8988T (cell line): Measurements from ENCODE around the gene ESRRA.

Source experiments
- DNase-seq: peaks from one replicate; pipeline ENCODE4 v3.0.0; 2011

Gene ESRRA

DNA sequence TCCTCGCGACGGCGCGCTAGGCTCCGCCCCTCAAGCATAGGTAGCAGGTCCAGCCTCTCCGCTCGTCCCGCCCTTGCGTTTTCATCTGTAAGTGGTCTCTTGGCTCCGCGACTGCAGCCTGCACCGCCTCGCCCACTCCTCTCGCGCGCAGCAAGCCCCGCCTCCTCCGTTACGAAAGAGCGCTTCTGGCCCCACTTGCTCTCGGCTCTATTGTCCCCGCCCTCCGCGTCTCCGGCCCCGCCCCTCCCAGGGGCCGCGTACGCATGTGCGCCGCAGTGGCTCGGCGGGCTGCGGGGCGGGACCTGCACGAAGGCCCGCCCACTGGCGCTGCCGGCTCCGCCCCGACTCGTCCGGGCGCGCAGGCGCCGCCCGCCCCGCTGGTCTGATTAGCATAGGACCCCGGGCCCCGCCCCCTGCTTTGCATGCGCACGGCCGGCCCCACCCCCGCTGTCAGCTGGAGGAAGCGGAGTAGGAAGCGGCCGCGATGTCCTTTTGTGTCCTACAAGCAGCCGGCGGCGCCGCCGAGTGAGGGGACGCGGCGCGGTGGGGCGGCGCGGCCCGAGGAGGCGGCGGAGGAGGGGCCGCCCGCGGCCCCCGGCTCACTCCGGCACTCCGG, at the start of gene ESRRA:
ESRRA (plus strand) TSS at position 450 of the 616 bp plus-strand sequence. CDS start 1,656 bp downstream, outside the sequence.
- peak; percentile 97 for DNase-seq

DNA sequence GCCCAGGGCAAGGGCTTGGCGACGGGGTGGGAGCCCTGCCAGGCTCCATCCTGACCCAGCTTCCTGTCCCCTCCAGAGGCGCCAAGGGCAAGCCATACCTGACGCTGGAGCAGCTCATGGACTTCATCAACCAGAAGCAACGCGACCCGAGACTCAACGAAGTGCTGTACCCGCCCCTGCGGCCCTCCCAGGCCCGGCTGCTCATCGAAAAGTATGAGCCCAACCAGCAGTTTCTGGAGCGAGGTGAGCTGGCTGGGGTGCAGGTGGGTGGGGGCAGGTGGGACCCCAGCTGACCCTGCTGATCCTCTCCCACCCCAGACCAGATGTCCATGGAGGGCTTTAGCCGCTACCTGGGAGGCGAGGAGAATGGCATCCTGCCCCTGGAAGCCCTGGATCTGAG, 49.0 kb upstream of the ESRRA start:
- no peak for DNase-seq

GRCh38 chr11:64258356-64258755, 47.0 kb upstream of the ESRRA start:
- no peak for DNase-seq

DNA sequence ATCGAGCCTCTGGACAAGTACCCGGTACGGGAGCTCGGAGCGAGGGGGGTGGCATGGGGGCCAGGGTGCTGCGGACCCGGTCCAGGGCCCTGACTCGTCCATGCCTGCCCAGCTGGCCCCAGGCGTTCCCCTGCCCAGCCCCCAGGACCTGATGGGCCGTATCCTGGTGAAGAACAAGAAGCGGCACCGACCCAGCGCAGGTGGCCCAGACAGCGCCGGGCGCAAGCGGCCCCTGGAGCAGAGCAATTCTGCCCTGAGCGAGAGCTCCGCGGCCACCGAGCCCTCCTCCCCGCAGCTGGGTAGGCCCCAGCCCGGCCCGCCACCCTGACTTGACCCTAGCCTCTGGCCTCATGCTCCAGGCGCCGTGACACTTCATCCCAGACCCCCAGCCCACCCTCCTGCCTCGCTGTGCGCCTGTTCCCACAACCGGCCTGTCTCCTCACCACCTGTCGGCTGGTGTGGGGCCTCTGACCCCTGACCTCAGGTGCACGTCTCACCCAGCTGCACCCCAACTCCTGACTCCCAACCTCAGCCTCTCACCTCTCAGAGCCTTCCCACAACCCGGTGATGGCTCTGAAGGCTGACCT, 46.3 kb upstream of the ESRRA start:
- DNase-seq = no peak

DNA sequence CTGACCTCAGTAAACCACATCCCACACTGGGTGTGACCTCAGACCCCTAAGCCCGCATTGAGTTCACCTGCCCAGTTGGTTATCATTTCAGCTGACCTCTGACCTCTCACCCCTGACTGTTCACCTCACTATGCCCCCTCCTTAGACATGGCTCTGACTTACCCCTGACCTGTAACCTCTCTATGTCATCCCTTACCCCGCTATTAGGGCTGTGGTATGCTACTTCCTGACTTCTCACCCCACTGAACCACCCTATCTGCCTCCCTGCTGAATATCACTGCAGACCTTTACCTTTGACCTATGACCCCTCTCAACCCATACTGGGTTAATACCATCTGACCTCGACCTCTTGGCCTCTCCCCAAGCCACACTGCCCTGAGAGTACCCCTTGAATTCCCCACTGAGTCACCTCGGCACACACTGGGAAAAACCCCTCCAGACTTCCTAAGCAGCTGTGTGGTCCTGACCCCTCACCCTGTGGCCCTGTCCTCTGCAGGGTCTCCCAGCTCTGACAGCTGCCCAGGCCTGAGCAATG, 45.7 kb upstream of the ESRRA start:
- no peak for DNase-seq

DNA sequence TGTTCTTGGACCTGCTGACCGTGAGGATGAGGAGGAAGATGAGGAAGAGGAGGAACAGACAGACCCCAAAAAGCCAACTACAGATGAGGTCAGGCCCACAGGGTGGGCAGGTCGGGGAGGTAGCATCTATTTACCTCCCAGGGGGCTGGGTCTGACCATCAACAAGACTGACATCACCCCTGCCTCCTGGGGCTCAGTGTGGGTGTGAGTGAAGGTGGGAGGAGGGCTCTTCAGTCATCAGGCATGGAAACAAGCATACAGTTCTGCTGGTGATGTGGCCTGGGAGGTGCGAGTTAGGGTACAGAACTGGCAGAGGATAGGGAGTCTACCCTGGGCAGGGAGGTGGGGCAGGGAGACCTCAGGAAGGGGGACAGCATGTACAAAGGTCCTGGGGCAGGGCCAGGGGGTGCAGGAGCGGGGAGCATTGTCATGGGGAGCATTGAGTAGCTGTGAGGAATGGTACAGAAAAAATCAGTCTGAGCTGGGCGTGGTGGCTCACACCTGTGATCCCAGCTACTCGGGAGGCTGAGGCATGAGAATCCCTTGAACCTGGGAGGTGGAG, 45.1 kb upstream of the ESRRA start:
- DNase-seq = no peak

DNA sequence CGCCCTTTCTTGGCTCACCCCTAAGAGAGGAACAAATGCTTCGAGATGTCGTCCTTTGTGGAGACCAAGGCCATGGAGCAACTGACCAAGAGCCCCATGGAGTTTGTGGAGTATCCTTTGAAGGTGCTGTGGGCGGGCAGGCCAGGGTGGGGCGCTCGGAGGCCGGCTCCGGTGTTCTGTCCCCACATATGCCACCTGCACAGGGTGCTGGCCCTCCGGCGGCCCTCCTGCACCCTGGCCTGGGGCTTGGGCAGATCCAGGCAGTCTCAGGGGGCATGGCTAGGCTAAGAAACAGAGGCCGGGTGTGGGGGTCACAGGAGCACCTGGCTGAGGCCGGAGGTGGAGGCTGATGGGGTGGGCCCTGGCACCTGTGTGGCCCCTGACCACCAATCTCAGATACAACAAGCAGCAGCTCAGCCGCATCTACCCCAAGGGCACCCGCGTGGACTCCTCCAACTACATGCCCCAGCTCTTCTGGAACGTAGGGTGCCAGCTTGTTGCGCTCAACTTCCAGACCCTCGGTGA, 43.7 kb upstream of the ESRRA start:
- no peak for DNase-seq

- DNase-seq = no peak
Observed at GRCh38 chr11:64262271-64263002, 42.9 kb upstream of the ESRRA start.

DNA sequence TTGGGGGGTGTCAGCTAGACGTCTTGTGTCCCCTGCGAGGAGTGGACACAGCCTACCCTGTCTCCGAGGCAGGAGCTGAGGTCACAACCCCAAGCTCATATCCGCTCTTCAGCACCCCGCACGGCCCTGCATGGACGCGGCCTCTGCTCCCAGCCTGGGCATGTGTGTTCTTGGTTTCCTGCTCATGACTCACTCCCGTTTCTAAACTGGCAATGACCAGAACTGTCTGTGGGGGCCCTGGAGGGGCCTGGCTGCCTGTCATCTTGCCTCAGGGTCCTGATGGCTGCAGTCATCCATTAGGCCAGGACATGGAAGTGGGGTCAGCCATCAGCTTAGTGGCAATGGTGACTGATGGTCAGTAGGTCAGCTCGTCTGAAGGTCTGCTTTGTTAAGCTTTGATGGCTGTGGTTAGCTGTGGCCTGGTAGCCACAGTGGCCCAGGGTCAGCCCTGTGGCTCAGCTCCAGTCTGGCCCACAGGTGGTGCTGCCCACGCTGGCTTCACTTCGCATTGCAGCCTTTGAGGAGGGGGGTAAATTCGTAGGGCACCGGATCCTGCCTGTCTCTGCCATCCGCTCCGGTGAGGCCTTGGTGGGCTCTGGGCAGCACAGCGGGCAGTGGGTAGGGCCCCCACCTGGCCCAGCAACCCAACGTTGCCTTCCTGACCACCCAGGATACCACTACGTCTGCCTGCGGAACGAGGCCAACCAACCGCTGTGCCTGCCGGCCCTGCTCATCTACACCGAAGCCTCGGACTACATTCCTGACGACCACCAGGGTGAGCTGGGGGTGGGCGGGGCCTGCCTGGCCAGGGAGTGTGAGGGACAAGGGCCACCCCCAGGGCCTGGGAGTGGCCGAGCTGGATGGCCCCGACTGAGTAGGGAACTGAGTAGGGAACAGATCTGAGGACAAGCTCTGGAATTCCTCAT, 42.0 kb upstream of the ESRRA start:
- DNase-seq = no peak

DNA sequence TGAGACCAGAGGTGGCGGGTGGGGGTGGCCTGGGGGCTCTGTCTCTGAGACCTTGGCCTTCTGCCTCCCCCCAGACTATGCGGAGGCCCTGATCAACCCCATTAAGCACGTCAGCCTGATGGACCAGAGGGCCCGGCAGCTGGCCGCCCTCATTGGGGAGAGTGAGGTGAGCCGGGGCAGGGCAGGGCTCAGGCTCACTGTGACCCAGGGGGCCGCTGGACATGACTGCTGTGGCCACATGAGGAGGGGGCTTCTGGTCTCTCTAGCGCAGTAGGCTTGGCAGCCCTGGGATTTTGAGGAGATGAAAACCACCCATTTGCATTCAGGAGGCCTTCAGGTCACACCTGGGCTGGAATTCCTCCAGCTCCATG, 41.4 kb upstream of the ESRRA start:
- no peak for DNase-seq

DNA sequence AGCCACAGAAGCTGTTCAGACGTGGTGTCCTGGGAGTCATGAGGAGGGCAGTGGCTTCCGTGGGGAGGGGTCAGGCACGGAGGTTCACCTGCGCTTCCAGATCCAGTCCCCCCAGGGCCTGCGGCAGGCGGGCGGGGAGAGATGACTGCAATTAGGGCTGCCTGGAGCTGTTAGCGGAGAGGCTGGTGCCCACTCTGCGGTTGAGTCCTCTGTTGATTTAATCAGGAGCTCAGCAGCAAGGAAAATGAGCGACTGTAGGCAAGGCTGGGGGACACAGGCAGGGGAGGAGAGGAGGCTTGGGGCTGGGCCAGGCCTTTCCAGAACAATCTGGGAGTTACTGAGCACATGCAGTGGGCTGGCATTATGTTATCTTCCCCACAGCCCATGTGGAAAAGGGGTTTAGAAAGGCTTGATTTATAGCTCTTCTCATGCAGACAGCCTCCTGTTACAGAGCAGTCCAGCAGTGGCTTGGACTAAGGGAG, 40.9 kb upstream of the ESRRA start:
- DNase-seq = no peak

DNA sequence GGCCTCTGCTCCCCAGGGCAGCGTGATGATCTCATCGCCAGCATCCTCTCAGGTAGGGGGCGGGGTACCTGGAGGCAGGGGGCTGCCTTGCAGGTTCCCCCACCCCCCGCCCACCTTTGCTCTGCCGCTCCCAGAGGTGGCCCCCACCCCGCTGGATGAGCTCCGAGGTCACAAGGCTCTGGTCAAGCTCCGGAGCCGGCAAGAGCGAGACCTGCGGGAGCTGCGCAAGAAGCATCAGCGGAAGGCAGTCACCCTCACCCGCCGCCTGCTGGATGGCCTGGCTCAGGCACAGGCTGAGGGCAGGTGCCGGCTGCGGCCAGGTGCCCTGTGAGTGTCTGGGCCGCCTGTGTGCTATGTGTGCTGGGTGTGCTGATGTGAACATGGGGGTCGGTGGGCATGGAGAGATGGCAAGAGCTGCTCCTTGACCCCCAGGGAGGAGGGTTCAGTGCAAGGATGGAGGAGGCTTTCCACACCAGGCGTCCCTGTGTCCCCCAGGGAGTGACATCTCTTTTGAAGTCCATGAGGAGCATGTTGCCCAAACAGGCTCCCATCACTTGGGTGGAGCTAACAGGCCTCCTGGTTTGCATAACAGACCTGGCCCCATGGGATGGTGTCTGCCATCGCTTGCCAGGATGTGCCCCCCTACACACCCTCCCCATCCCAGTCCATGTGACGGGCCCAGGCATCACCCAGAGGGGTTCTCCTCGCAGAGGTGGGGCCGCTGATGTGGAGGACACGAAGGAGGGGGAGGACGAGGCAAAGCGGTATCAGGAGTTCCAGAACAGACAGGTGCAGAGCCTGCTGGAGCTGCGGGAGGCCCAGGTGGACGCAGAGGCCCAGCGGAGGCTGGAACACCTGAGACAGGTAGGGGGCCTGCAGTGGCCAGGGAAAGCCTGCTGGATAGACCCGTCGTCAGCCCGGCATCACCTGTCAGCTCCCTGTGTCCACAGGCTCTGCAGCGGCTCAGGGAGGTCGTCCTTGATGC, 39.9 kb upstream of the ESRRA start:
- DNase-seq = no peak

DNA sequence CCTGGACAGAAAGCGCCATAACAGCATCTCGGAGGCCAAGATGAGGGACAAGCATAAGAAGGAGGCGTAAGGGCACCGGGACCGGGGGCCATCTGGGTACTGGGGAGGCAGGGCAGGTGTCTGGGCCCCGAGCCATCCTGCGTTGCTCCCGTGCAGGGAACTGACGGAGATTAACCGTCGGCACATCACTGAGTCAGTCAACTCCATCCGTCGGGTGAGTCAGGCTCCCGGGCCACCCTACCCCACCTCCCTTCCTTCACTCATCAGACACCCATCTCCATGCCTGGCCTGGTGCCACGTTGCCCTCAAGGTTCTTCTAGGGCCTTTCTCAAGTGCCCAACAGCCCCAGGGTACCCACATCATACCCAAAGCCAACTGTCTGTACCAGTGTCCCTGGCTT, 39.0 kb upstream of the ESRRA start:
- no peak for DNase-seq

- DNase-seq = no peak
Observed at GRCh38 chr11:64267207-64267945, 37.9 kb upstream of the ESRRA start.

GRCh38 chr11:64268025-64268892, 37.1 kb upstream of the ESRRA start:
- DNase-seq = no peak

DNA sequence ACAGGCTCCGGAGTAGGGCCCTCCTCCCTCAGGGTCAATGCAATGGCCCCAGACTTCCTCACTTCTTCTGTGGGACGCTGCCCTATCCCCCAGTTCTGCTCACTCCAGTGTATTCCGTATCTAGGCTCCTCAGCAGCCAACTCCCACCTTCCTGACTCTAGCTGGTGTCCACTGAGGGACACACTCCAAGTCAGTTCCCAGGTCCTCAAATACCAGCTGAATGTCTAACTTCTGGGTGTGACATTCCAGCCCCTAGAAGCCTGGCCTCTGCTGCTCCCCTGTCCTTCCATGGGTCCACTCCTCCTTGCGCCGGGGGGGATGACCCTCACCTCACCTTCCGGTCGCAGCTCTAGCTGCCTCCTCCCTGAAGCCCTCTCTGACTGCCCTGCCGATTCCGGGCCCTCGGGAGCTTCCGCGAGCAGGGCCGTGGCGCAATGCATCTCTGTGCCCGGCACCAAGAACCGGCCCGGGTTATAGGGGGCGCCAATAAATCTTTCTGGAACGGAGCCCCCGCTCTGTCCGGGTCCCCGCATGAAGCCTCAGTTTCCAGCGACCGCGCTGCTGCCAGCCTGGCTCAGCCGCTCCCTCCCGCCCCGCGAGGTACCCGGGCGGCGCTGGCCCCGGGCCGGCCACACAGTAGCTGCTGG, 36.3 kb upstream of the ESRRA start:
- DNase-seq = no peak

GRCh38 chr11:64269540-64270220, 35.6 kb upstream of the ESRRA start:
- peak; percentile 68 for DNase-seq
